Vagina (tissue), 2 donors: Measurements from ENCODE around the gene BICDL2.

Source experiments
- CTCF ChIP-seq, 3 experiments: fragments of 450-650 bp in 2 of 3; fragments of 200-600 bp in 1 of 3; sonication (generic) in 1 of 3; IDR thresholded peaks; one replicate each; pipeline ENCODE4 v1.5.1; 2017 to 2019; ENCODE audit warnings: antibody characterized with exemption in 3 of 3, mild to moderate bottlenecking in 2 of 3, moderate library complexity in 2 of 3
- POLR2A ChIP-seq, 2 donors: fragments of 450-650 bp; IDR thresholded peaks; one replicate each; pipeline ENCODE4 v1.6.1; 2017; ENCODE audit warnings: antibody characterized with exemption in 2 of 2, mild to moderate bottlenecking in 2 of 2, moderate library complexity in 2 of 2
- POLR2AphosphoS5 ChIP-seq, 2 donors: sonication (generic); formaldehyde crosslinking; IDR thresholded peaks; one replicate each; pipeline ENCODE4 v1.9.0; 2017; ENCODE audit warnings: antibody characterized with exemption in 2 of 2, mild to moderate bottlenecking in 2 of 2, low read depth in 1 of 2; ENCODE audit not compliant: insufficient read depth in 1 of 2

GRCh38 chr16:3012828-3013420 is 23.8 kb downstream of the BICDL2 start, which contains the start of gene CLDN9:
- TF ChIP-seq CTCF (IDR thresholded peaks at IDR 0.05) (no peak), POLR2A (IDR thresholded peaks at IDR 0.05) (no peak), POLR2AphosphoS5 (IDR thresholded peaks at IDR 0.05; ENCODE audit: insufficient read depth in 1 of 2, low read depth in 1 of 2) (no peak)
